Ishikawa (cell line): ENCODE results near the gene INPP5K.

Experiments used
- CREB1 ChIP-seq: IDR thresholded peaks from 2 replicates; pipeline ENCODE4 v1.6.1; 2012; ENCODE audit warnings: low read depth
- EGR1 ChIP-seq: IDR thresholded peaks from 2 replicates; pipeline ENCODE4 v1.6.1; 2012
- EP300 ChIP-seq: IDR thresholded peaks from 2 replicates; pipeline ENCODE4 v1.6.1; 2012; ENCODE audit warnings: borderline replicate concordance
- NFIC ChIP-seq: IDR thresholded peaks from 2 replicates; pipeline ENCODE4 v1.6.1; 2012
- RAD21 ChIP-seq: IDR thresholded peaks from 2 replicates; pipeline ENCODE4 v1.6.1; 2012; ENCODE audit warnings: low read depth
- TAF1 ChIP-seq: IDR thresholded peaks from 2 replicates; pipeline ENCODE4 v1.6.1; 2012; ENCODE audit warnings: low read depth, mild to moderate bottlenecking
- YY1 ChIP-seq: IDR thresholded peaks from 2 replicates; pipeline ENCODE4 v1.6.1; 2012; ENCODE audit warnings: low read depth
- TF ChIP-seq, protein P1 (sequence below): IDR thresholded peaks from 2 replicates; pipeline ENCODE4 v1.6.1; 2012
- TF ChIP-seq, protein P2 (sequence below): IDR thresholded peaks from 2 replicates; pipeline ENCODE4 v1.6.1; 2012
- TF ChIP-seq, protein P3 (sequence below): IDR thresholded peaks from 2 replicates; pipeline ENCODE4 v1.6.1; 2012; ENCODE audit warnings: low read depth, mild to moderate bottlenecking

DNA sequence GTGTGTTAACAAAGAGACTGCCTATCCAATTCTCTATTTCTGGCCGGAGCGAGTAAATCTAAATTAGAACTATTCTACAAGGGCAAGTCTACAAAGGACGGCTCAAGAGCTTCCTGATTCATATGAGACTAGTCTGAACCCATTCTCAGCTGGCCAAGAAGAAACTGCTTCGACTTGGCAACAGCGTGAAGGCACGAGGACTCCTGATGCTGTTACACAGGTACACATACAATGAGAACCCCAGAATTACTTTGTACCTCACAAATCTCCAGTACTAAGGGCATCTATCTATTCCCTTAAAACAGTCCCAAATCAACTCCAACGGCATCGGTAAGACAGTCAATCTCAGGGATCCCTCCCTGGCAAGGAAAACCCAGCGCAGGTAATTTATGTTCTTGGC is 61.9 kb downstream of the INPP5K start:
- TF ChIP-seq RAD21 (no peak), EP300 (no peak), CREB1 (no peak), YY1 (no peak), EGR1 (no peak), NFIC (no peak), TAF1 (no peak)
- TF ChIP-seq, protein P1, sequence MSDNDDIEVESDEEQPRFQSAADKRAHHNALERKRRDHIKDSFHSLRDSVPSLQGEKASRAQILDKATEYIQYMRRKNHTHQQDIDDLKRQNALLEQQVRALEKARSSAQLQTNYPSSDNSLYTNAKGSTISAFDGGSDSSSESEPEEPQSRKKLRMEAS = no peak
- TF ChIP-seq, protein P2, sequence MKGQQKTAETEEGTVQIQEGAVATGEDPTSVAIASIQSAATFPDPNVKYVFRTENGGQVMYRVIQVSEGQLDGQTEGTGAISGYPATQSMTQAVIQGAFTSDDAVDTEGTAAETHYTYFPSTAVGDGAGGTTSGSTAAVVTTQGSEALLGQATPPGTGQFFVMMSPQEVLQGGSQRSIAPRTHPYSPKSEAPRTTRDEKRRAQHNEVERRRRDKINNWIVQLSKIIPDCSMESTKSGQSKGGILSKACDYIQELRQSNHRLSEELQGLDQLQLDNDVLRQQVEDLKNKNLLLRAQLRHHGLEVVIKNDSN = no peak
- TF ChIP-seq, protein P3, sequence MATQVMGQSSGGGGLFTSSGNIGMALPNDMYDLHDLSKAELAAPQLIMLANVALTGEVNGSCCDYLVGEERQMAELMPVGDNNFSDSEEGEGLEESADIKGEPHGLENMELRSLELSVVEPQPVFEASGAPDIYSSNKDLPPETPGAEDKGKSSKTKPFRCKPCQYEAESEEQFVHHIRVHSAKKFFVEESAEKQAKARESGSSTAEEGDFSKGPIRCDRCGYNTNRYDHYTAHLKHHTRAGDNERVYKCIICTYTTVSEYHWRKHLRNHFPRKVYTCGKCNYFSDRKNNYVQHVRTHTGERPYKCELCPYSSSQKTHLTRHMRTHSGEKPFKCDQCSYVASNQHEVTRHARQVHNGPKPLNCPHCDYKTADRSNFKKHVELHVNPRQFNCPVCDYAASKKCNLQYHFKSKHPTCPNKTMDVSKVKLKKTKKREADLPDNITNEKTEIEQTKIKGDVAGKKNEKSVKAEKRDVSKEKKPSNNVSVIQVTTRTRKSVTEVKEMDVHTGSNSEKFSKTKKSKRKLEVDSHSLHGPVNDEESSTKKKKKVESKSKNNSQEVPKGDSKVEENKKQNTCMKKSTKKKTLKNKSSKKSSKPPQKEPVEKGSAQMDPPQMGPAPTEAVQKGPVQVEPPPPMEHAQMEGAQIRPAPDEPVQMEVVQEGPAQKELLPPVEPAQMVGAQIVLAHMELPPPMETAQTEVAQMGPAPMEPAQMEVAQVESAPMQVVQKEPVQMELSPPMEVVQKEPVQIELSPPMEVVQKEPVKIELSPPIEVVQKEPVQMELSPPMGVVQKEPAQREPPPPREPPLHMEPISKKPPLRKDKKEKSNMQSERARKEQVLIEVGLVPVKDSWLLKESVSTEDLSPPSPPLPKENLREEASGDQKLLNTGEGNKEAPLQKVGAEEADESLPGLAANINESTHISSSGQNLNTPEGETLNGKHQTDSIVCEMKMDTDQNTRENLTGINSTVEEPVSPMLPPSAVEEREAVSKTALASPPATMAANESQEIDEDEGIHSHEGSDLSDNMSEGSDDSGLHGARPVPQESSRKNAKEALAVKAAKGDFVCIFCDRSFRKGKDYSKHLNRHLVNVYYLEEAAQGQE = no peak
